HG02642 (cell line): ENCODE results near the gene GPR34.
"Not testable (repeated sequence)": the region's sequence is repeated elsewhere in the genome, so short reads cannot be mapped to it uniquely, and the experiment has no call there.

Experiments used
- ATAC-seq: cut with Tn5 transposase; IDR thresholded peaks from one replicate; pipeline ENCODE4 v1.9.1; 2021; ENCODE audit warnings: mild to moderate bottlenecking; ENCODE audit not compliant: unreplicated experiment, poor library complexity

GPR34 gene

GRCh38 chrX:41688835-41689234 lies at the start of gene GPR34:
GPR34 (plus strand) TSS chrX:41688973; CDS start chrX:41695634, 6,661 bp downstream.
- ATAC-seq, result no peak

GRCh38 chrX:41646201-41646600 lies 42.6 kb upstream of the GPR34 start:
- ATAC-seq, result not testable (repeated sequence)

DNA sequence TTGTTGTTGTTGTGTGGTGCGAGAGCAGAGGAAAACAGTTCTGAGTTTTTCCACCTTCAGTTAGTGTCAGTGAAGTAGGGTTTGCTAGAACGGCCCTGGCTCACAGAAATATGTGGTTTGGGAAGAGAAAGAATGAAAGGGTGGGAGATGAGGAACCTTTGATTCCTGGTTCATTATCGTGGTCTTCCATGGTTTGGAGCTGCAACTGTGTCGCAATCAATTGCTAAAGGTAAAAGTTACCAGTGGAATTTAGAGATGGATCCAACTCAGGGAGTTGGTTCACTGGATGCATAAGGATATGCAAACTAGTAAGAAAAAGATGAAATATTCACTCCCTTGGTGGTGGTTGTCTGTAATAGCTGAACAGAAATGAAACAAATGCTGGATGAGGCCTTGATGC lies 35.6 kb upstream of the GPR34 start:
- no peak for ATAC-seq

DNA sequence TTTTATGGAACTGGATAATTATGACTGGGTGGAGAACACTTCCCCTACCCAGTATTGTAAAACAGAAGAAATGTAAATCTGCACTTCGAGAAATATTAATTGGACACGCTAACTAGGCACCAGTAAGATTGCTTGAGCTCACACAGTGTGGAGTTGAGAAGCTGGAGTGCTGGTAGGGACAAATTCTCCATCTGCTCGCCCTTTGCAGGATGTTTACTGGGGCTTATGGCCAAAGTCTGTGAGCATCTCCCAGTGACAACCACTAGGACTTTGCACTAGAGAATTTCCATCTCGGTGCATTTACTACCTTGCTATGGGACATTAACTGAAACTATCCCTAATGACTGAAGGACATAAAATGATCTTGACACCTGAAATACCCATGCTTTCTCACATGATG lies 33.7 kb upstream of the GPR34 start:
- no peak for ATAC-seq

- no peak for ATAC-seq
Observed at GRCh38 chrX:41655631-41656030, 33.1 kb upstream of the GPR34 start.

DNA sequence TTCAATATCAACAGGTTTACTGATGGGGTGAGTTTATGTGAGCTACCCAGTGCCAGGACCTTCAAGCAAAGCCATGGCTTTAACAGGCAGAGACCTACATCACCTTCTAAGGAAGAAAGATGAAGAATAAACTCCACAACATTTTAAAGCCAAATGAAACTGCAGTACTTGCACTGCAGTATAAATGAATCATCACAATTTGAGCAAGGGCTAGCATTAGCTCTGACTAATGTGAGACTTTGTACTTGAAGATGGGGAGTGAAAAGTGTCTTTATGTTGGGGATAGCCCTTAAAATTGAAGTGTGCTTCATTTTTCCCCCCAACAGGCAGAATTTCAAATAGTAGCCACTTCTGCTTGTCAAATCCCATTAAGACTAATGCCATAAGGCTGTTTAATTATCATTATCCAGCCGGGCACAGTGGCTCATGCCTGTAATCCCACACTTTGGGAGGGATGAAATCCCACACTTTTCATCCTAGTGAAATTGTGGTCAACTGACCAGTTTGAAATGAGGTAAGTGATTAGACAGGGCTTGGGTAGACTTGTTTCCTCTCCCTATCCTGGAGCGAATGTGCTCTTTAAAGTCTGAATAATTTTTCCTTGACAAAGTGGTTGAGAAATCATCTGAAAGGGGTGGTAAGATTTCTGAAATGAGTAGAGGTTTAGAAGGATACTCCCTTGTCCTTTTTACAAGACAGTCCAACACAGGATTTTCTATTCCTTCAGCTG lies 27.2 kb upstream of the GPR34 start:
- no peak for ATAC-seq

DNA sequence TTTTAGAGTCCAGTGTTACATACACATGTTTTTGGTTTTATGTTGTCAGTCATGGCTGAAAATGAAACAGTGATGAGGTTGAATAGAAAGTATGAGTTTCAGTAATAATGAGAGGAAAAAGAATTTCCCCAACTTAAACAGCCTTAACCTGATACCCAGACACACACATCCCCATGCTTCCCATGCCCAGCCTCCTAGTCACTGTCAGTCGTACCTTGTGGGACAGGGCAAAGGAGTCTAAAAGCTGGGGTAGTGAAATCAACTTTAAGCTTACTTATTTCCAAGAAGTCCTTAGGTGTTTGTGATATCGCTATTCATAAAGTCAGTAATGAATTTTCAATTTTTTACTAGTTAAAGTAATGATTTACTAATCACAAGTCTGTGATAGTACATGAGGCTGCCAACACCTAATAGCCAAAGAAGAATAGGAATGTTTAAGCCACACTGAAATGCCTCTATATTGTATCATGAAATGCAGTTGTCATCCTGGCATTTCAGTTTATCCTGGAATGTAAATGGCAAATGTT lies 24.3 kb upstream of the GPR34 start:
- ATAC-seq, result peak; percentile 95

DNA sequence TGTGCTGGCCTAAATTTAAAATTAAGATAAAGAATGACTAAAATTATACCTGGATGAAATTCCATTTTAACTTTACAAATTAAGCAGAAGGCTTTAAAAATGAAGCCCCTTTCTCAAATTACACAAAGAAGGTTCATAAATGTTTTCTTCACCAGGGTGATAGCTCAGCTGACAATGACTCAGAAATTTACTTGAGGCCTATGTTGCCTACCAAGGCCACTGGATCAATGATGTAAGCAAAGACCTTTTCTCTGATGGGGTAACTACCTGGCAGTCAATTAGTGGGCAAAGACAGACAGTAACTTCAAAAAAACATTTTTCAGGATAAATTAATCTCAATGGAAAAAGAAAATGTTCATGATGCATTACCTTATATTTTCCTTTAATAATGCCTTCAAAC lies 23.9 kb upstream of the GPR34 start:
- no peak for ATAC-seq

DNA sequence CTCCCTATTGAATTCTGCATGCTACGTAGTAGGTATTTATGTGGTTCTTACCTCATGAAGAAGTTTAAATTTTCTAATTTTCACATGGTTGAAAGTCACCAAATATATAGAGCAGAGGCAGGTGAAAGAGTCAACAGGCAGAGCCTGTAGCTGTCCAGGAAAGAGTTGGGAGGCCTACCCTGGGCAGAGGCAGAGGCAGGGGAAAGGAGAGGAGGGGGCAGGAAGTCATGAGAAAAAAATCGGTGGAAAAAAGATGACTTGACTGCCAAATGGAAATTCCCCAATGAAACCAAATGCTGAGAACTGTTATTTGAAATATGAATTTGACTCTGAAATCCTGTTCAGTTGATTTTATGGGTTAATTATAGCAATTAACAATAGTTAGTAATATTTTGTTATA lies 23.1 kb upstream of the GPR34 start:
- no peak for ATAC-seq

GRCh38 chrX:41666251-41666650 lies 22.5 kb upstream of the GPR34 start:
- ATAC-seq, result no peak

DNA sequence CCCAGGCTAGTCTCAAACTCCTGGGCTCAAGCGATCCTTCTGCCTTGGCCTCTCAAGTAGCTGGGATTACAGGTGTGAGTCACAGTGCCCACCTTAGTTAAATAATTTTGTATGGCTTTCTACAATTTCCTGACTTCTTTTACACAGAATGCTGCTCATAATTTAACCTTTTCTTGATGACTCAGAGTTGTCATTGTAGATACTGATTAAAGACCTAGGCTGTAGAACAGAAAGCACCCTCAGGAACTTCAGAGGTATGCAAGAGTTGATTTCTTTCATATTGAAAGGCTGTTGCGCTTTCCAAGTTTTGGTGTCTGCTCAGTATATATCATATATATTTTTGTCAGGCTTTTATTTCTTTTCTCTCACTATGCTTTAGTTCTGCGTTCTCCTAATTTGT lies 21.1 kb upstream of the GPR34 start:
- ATAC-seq, result no peak

GRCh38 chrX:41670112-41670511 lies 18.7 kb upstream of the GPR34 start:
- ATAC-seq, result no peak

- no peak for ATAC-seq
Observed at GRCh38 chrX:41671082-41671481, 17.7 kb upstream of the GPR34 start.

- no peak for ATAC-seq
Observed at GRCh38 chrX:41672643-41673042, 16.1 kb upstream of the GPR34 start.

GRCh38 chrX:41676361-41676760 lies 12.4 kb upstream of the GPR34 start:
- not testable (repeated sequence) for ATAC-seq

GRCh38 chrX:41677183-41678060 lies 11.4 kb upstream of the GPR34 start:
- ATAC-seq, result no peak

DNA sequence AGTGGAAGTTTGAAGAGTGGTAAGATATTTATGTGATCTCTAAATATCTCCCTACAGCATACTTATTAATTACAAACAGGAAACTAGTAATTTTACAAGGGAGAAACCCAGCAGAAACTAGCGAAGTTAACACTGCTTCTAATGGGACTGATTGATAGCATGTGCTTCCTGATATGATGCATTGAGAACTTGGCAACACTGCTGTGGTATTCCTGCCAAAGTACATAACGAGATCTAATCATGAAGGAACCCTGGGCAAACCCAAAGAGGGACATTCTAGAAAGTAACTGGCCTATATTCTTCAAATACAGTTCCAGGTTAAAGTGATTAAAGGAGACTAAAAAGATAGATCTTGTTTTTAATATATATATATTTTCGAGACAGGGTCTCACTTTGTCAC lies 4.6 kb upstream of the GPR34 start:
- no peak for ATAC-seq

DNA sequence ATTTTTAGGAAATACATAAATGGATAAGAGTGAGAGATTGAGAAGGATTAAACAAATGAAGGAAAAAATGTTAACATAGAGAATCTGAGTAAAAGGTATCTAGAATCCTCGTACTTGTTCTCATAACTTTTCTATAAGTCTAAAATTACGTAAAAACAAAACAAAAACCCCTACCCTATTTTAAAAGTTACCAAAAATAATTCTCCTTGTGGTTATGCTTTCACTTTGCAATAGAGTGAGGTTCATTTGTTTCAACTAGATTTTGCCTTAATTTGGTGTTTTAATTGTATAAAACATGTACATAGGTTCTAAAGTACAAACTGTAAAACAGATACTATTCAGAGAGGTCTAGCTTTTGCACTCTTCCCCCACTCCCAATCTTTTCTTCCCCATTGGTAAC lies 3.8 kb upstream of the GPR34 start:
- no peak for ATAC-seq

DNA sequence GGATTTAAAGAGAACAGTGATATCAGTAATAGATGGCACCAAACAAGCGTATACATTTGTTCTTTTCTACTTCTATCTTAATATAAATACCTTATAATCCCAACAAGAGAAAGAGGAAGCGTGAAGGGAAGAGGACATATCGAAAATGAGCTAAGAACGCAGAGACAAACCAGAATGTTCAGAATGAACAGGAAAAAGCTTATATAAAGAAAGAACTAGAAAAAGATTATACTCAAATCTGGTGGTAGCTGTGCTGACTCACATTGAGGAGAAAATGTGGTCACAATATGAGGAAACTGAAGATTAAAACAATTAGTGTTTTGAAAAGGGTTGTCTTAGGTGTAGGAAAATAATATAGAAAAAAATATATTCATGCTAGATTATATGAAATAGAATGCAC lies 2.0 kb upstream of the GPR34 start:
- ATAC-seq, result no peak

DNA sequence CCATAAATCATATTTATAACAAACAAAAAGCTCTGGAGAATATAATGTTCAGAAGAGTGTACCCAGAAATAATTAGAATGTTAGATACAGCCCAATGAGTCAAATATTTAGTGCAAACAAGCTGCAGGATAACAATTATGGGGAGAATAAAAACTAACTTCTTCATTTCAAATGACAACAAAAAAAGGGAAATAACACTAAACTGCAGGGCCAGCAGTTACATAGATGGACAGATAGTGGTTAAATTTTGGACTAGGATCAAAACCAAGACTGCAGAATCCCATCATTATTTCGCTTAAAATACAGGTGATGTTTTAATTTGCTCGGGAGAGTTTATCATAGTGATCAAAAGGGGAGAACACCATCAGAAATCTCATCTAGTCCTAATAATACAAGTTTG lies 617 bp upstream of the GPR34 start:
- ATAC-seq, result no peak

- ATAC-seq, result no peak
Observed at GRCh38 chrX:41689711-41690110, 938 bp downstream of the GPR34 start.
